NT2/D1 (cell line): ENCODE results near the gene TRIML1.

Source experiments
- DNase-seq: peaks from one replicate; pipeline ENCODE4 v3.0.0-alpha.2; 2011; ENCODE audit warnings: low read depth, low spot score
- H3K27me3 ChIP-seq: 2 replicates; pipeline ENCODE4 v1.6.0; 2011; ENCODE audit warnings: mild to moderate bottlenecking; ENCODE audit not compliant: insufficient read length, insufficient read depth
- H3K36me3 ChIP-seq: 2 replicates; pipeline ENCODE4 v1.6.1; 2011; ENCODE audit warnings: mild to moderate bottlenecking, low read length, mixed read lengths; ENCODE audit not compliant: insufficient read depth, insufficient read length
- H3K4me1 ChIP-seq: 2 replicates; pipeline ENCODE4 v1.5.1; 2011; ENCODE audit not compliant: insufficient read depth, insufficient read length
- H3K4me3 ChIP-seq: 2 replicates; pipeline ENCODE4 v1.5.1; 2011; ENCODE audit warnings: low read depth; ENCODE audit not compliant: insufficient read length
- H3K9ac ChIP-seq: 2 replicates; pipeline ENCODE4 v1.6.0; 2011; ENCODE audit warnings: low read depth; ENCODE audit not compliant: insufficient read length
- H3K9me3 ChIP-seq: 2 replicates; pipeline ENCODE4 v1.5.1; 2011; ENCODE audit warnings: mild to moderate bottlenecking, low read length; ENCODE audit not compliant: insufficient read depth
- SUZ12 ChIP-seq: IDR thresholded peaks from 2 replicates; pipeline ENCODE4 v1.6.1; 2011; ENCODE audit not compliant: insufficient read length, insufficient read depth; ENCODE audit errors: extremely low read depth
- YY1 ChIP-seq: IDR thresholded peaks from 2 replicates; pipeline ENCODE4 v1.6.1; 2011; ENCODE audit not compliant: insufficient read length, insufficient read depth
- ZNF274 ChIP-seq: IDR thresholded peaks from 2 replicates; pipeline ENCODE4 v1.6.1; 2011; ENCODE audit warnings: mild to moderate bottlenecking, low read depth, low read length

The TRIML1 gene

GRCh38 chr4:188139141-188139540 is at the start of gene TRIML1:
TRIML1 (plus strand) TSS chr4:188139441; CDS start chr4:188139559, 118 bp downstream.
- no peak for DNase-seq
- H3K9ac ChIP-seq: no peak within 1 kb of the TSS
- H3K27me3 ChIP-seq: no peaks in the 10 kb centered on the region
- no peak within 1 kb of the TSS for H3K4me3 ChIP-seq
- H3K4me1 ChIP-seq: no peaks in the 10 kb centered on the region
- no peak for TF ChIP-seq SUZ12
- no peak for TF ChIP-seq YY1
- TF ChIP-seq ZNF274: no peak
- no peaks in the 10 kb centered on the region for H3K36me3 ChIP-seq
- no peaks in the 10 kb centered on the region for H3K9me3 ChIP-seq

GRCh38 chr4:188092824-188093223 is 46.4 kb upstream of the TRIML1 start:
- TF ChIP-seq SUZ12 (no peak), ZNF274 (no peak), YY1 (no peak)
- H3K9me3 ChIP-seq: no peaks in the 10 kb centered on the region

GRCh38 chr4:188106454-188106853 is 32.8 kb upstream of the TRIML1 start:
- Histone ChIP-seq H3K9ac (no peak overlapping the region), H3K4me1 (peaks cover 4% of the 10 kb centered on the region), H3K36me3 (peaks cover 43% of the 10 kb centered on the region), H3K4me3 (no peak overlapping the region), H3K9me3 (peaks cover 5% of the 10 kb centered on the region; the same call in 1 of the 2 replicates), H3K27me3 (no peaks in the 10 kb centered on the region)
- DNase-seq: no peak
- TF ChIP-seq SUZ12 (no peak), ZNF274 (no peak), YY1 (no peak)

More at GRCh38 chr4:188092824-188093223, 46.4 kb upstream of the TRIML1 start:
- no peak overlapping the region for H3K4me3 ChIP-seq
- H3K9ac ChIP-seq: no peak overlapping the region
- H3K27me3 ChIP-seq: no peaks in the 10 kb centered on the region
- H3K4me1 ChIP-seq: no peaks in the 10 kb centered on the region
- H3K36me3 ChIP-seq: peaks cover 79% of the 10 kb centered on the region
- no peak for DNase-seq

GRCh38 chr4:188107931-188108843 is 31.1 kb upstream of the TRIML1 start:
- Histone ChIP-seq H3K4me1 (peaks cover 4% of the 10 kb centered on the region), H3K36me3 (peaks cover 32% of the 10 kb centered on the region), H3K9me3 (peaks cover 5% of the 10 kb centered on the region; the same call in 1 of the 2 replicates), H3K9ac (peak overlapping the region; percentile 76), H3K4me3 (peak overlapping the region; percentile 55), H3K27me3 (no peaks in the 10 kb centered on the region)
- DNase-seq: peak; percentile 74
- TF ChIP-seq ZNF274: no peak
- no peak for TF ChIP-seq SUZ12
- no peak for TF ChIP-seq YY1

- Histone ChIP-seq H3K4me3 (peak within 1 kb of the TSS; percentile 55), H3K9ac (peak within 1 kb of the TSS; percentile 66), H3K36me3 (peaks cover 23% of the 10 kb centered on the region), H3K27me3 (no peaks in the 10 kb centered on the region), H3K9me3 (peaks cover 5% of the 10 kb centered on the region; the same call in 1 of the 2 replicates), H3K4me1 (peaks cover 4% of the 10 kb centered on the region)
- TF ChIP-seq ZNF274 (no peak), YY1 (no peak), SUZ12 (no peak)
- peak; percentile 20 for DNase-seq
Observed at GRCh38 chr4:188109157-188109755, 30.0 kb upstream of the TRIML1 start, which contains the start of gene TRIML2. TRIML2 (minus strand) TSS chr4:188109603; CDS start chr4:188105368, 4,235 bp downstream.

- peaks cover 15% of the 10 kb centered on the region for H3K36me3 ChIP-seq
- H3K9ac ChIP-seq: peak overlapping the region; percentile 66
- peak overlapping the region; percentile 55 for H3K4me3 ChIP-seq
- TF ChIP-seq YY1 (no peak), ZNF274 (no peak), SUZ12 (no peak)
- peaks cover 4% of the 10 kb centered on the region for H3K4me1 ChIP-seq
- H3K9me3 ChIP-seq: peaks cover 5% of the 10 kb centered on the region; the same call in 1 of the 2 replicates
- DNase-seq: no peak
- H3K27me3 ChIP-seq: no peaks in the 10 kb centered on the region
Observed at GRCh38 chr4:188110036-188110435, 29.2 kb upstream of the TRIML1 start.

- no peak overlapping the region for H3K4me3 ChIP-seq
- peaks cover 7% of the 10 kb centered on the region for H3K36me3 ChIP-seq
- TF ChIP-seq YY1 (no peak), ZNF274 (no peak), SUZ12 (no peak)
- no peak overlapping the region for H3K9ac ChIP-seq
- H3K4me1 ChIP-seq: peaks cover 4% of the 10 kb centered on the region
- H3K9me3 ChIP-seq: peaks cover 5% of the 10 kb centered on the region; the same call in 1 of the 2 replicates
- H3K27me3 ChIP-seq: no peaks in the 10 kb centered on the region
- DNase-seq: no peak
Observed at GRCh38 chr4:188110741-188111471, 28.3 kb upstream of the TRIML1 start.
